ENCODE data around the gene STAG2.

Gene STAG2

GRCh38 chrX:123976706-123977316 is 15.3 kb downstream of the STAG2 start:
- no peak for DNase-seq

- DNase-seq, result no peak
Measured at GRCh38 chrX:123983240-123983639, 21.7 kb downstream of the STAG2 start.

- no peak for DNase-seq
Measured at GRCh38 chrX:123986377-123986776, 24.9 kb downstream of the STAG2 start.

- DNase-seq, result no peak
Measured at GRCh38 chrX:123988423-123989111, 27.1 kb downstream of the STAG2 start.

GRCh38 chrX:123989235-123989634 is 27.7 kb downstream of the STAG2 start:
- no peak for DNase-seq

GRCh38 chrX:123990169-123990568 is 28.7 kb downstream of the STAG2 start:
- no peak for DNase-seq

- no peak for DNase-seq
Measured at GRCh38 chrX:123990602-123991001, 29.1 kb downstream of the STAG2 start.

GRCh38 chrX:123993326-123993725 is 31.8 kb downstream of the STAG2 start:
- DNase-seq, result no peak

GRCh38 chrX:123993904-123994635 is 32.6 kb downstream of the STAG2 start:
- DNase-seq, result no peak

GRCh38 chrX:123994730-123995129 is 33.2 kb downstream of the STAG2 start:
- no peak for DNase-seq

- DNase-seq, result no peak
Measured at GRCh38 chrX:124001581-124001980, 40.1 kb downstream of the STAG2 start.

GRCh38 chrX:124005228-124005627 is 43.7 kb downstream of the STAG2 start:
- no peak for DNase-seq

GRCh38 chrX:124010157-124010556 is 48.7 kb downstream of the STAG2 start:
- no peak for DNase-seq

GRCh38 chrX:124010566-124010965 is 49.1 kb downstream of the STAG2 start:
- no peak for DNase-seq

GRCh38 chrX:124015721-124016120 is 54.2 kb downstream of the STAG2 start:
- DNase-seq, result no peak

GRCh38 chrX:124016825-124017224 is 55.3 kb downstream of the STAG2 start:
- DNase-seq, result no peak

- DNase-seq, result no peak
Measured at GRCh38 chrX:124018023-124018422, 56.5 kb downstream of the STAG2 start.

GRCh38 chrX:124023838-124024238 is 62.3 kb downstream of the STAG2 start:
- no peak for DNase-seq

GRCh38 chrX:124026529-124026928 is 65.0 kb downstream of the STAG2 start:
- DNase-seq, result no peak

- DNase-seq, result no peak
Measured at GRCh38 chrX:124028182-124028581, 66.7 kb downstream of the STAG2 start.

- no peak for DNase-seq
Measured at GRCh38 chrX:124030520-124030919, 69.0 kb downstream of the STAG2 start.

GRCh38 chrX:124033821-124034220 is 72.3 kb downstream of the STAG2 start:
- no peak for DNase-seq

- DNase-seq, result no peak
Measured at GRCh38 chrX:124035657-124036056, 74.2 kb downstream of the STAG2 start.

GRCh38 chrX:124042042-124042441 is 80.5 kb downstream of the STAG2 start:
- DNase-seq, result no peak

Measured in femur (tissue), 1 donor.